IMR-90 (cell line): ENCODE results near the gene BLNK. TPM values are rescaled to one million over a fixed set of nuclear protein-coding genes. Genes with fewer than 3 reads are reported as not detected.

Source experiments
- ATAC-seq: fragments of 200-7000 bp; cut with Tn5 transposase; 2 replicates; pipeline ENCODE4 v1.9.1; 2020; ENCODE audit warnings: low read depth, mild to moderate bottlenecking, moderate library complexity
- BruUV-seq: library from RNA; stranded (reverse); fragments of 400-500 nt; replicated peaks from 2 replicates; lab custom pipeline; 2021; lab: Mats Ljungman, UMichigan
- CTCF ChIA-PET: fragments of 300-600 bp; formaldehyde crosslinking; extraction: SDS; loops from one replicate; lab custom pipeline; 2021; ENCODE audit warnings: antibody characterized with exemption; lab: Yijun Ruan, JAX
- POLR2A ChIA-PET: fragments of 300-600 bp; sonication (Branson Sonifier 250); formaldehyde crosslinking; loops from one replicate; lab custom pipeline; 2022; ENCODE audit warnings: antibody characterized with exemption; ENCODE audit not compliant: unreplicated experiment; lab: Charles Lee
- DNase-seq: peaks from one replicate; pipeline ENCODE4 v3.0.0; 2013
- H2AFZ ChIP-seq: replicated peaks from 2 replicates; pipeline ENCODE3; 2013; ENCODE audit warnings: low read length, mild to moderate bottlenecking; ENCODE audit not compliant: poor library complexity
- H2AK5ac ChIP-seq: 2 replicates; pipeline ENCODE4 v1.6.1; 2013; ENCODE audit warnings: low read depth, low read length, inconsistent platforms
- H2AK9ac ChIP-seq: replicated peaks from 2 replicates; pipeline ENCODE3; 2013; ENCODE audit warnings: mild to moderate bottlenecking, low read depth, low read length, moderate library complexity; ENCODE audit not compliant: poor library complexity
- H2BK120ac ChIP-seq: 2 replicates; pipeline ENCODE4 v1.6.1; 2013; ENCODE audit warnings: low read depth, low read length, inconsistent platforms
- H2BK15ac ChIP-seq: 3 replicates; pipeline ENCODE4 v1.6.1; 2013; ENCODE audit warnings: low read depth, low read length, inconsistent platforms
- H2BK20ac ChIP-seq: 2 replicates; pipeline ENCODE4 v1.6.1; 2013; ENCODE audit warnings: low read depth, mild to moderate bottlenecking, inconsistent platforms, low read length, moderate library complexity
- H2BK5ac ChIP-seq: 2 replicates; pipeline ENCODE4 v1.6.1; 2013; ENCODE audit warnings: mild to moderate bottlenecking, low read depth, low read length, inconsistent platforms; ENCODE audit not compliant: poor library complexity, severe bottlenecking
- H3K14ac ChIP-seq: replicated peaks from 2 replicates; pipeline ENCODE4 v1.6.1; 2013; ENCODE audit warnings: low read depth, low read length, inconsistent platforms
- H3K18ac ChIP-seq: 2 replicates; pipeline ENCODE4 v1.6.1; 2013; ENCODE audit warnings: low read depth, low read length, control low read depth
- H3K23ac ChIP-seq: 2 replicates; pipeline ENCODE4 v1.6.1; 2013; ENCODE audit warnings: low read depth, low read length, inconsistent platforms
- H3K27ac ChIP-seq: 2 replicates; pipeline ENCODE4 v1.5.1; 2013; ENCODE audit warnings: mild to moderate bottlenecking, control low read depth, low read length; ENCODE audit not compliant: insufficient read depth
- H3K27me3 ChIP-seq: 2 replicates; pipeline ENCODE4 v1.6.1; 2013; ENCODE audit warnings: low read length; ENCODE audit not compliant: control insufficient read depth, insufficient read depth
- H3K36me3 ChIP-seq: 2 replicates; pipeline ENCODE4 v1.6.1; 2013; ENCODE audit warnings: low read length, mixed read lengths; ENCODE audit not compliant: control insufficient read depth, insufficient read depth
- H3K4ac ChIP-seq: 2 replicates; pipeline ENCODE4 v1.6.1; 2013; ENCODE audit warnings: low read depth, low read length, inconsistent platforms
- H3K4me1 ChIP-seq: 2 replicates; pipeline ENCODE4 v1.6.1; 2013; ENCODE audit warnings: low read length, mixed read lengths; ENCODE audit not compliant: control insufficient read depth, insufficient read depth
- H3K4me2 ChIP-seq: 2 replicates; pipeline ENCODE4 v1.6.1; 2013; ENCODE audit warnings: low read depth, mild to moderate bottlenecking, control low read depth, low read length, moderate library complexity
- H3K4me3 ChIP-seq: 2 replicates; pipeline ENCODE4 v1.5.1; 2013; ENCODE audit warnings: low read depth, mild to moderate bottlenecking, control low read depth, low read length, moderate library complexity; ENCODE audit not compliant: insufficient read depth
- H3K56ac ChIP-seq: 2 replicates; pipeline ENCODE4 v1.6.1; 2013; ENCODE audit warnings: low read length, inconsistent platforms; ENCODE audit not compliant: insufficient read depth; ENCODE audit errors: extremely low read depth
- H3K79me1 ChIP-seq, 2 experiments: 2 replicates each; pipeline ENCODE4 v1.6.1; 2013; ENCODE audit warnings: low read length in 2 of 2, inconsistent platforms in 1 of 2, low read depth in 1 of 2
- H3K9ac ChIP-seq: 2 replicates; pipeline ENCODE4 v1.6.1; 2013; ENCODE audit warnings: low read depth, low read length, control low read depth
- H3K9me1 ChIP-seq: 2 replicates; pipeline ENCODE4 v1.6.1; 2013; ENCODE audit warnings: low read length, inconsistent platforms; ENCODE audit not compliant: insufficient read depth
- H3K9me3 ChIP-seq: 2 replicates; pipeline ENCODE4 v1.6.1; 2013; ENCODE audit warnings: low read length; ENCODE audit not compliant: control insufficient read depth, insufficient read depth
- H4K20me1 ChIP-seq: 2 replicates; pipeline ENCODE4 v1.6.1; 2013; ENCODE audit warnings: low read length, inconsistent platforms; ENCODE audit not compliant: insufficient read depth
- H4K5ac ChIP-seq: 2 replicates; pipeline ENCODE4 v1.6.1; 2013; ENCODE audit warnings: mild to moderate bottlenecking, low read depth, low read length, control low read depth
- H4K8ac ChIP-seq, 2 experiments: 2 replicates each; pipeline ENCODE4 v1.6.1; 2013; ENCODE audit warnings: low read depth in 2 of 2, low read length in 2 of 2, control low read depth in 1 of 2, inconsistent platforms in 1 of 2
- H4K91ac ChIP-seq: 2 replicates; pipeline ENCODE4 v1.6.1; 2013; ENCODE audit warnings: low read depth, low read length, inconsistent platforms; ENCODE audit not compliant: insufficient read depth
- FOS ChIP-seq: fragments of 150-350 bp; IDR thresholded peaks from 2 replicates; pipeline ENCODE4 v1.6.1; 2016; ENCODE audit warnings: low read depth, low read length
- MAFK ChIP-seq: IDR thresholded peaks from 2 replicates; pipeline ENCODE4 v1.6.1; 2012; ENCODE audit warnings: low read depth, low read length, improper control_type of control experiment
- WGBS, 2 experiments: methylation state at CpG; one replicate each; pipeline versions ENCODE4 v1.1.5 to v1.1.7; 2013; ENCODE audit warnings: missing lambda C conversion rate in 2 of 2; ENCODE audit not compliant: insufficient read length in 1 of 2; ENCODE audit errors: extremely low coverage in 2 of 2; 5-methylcytosine and 5-hydroxymethylcytosine counted together
- dilution Hi-C: fragments of 300-500 bp; cut with HindIII; formaldehyde crosslinking; loops from one replicate; pipeline ENCODE4 v1.14.3; 2018; ENCODE audit warnings: low sequenced_read_pairs; ENCODE audit not compliant: unreplicated experiment
- in situ Hi-C: fragments of 300-500 bp; cut with MboI; formaldehyde crosslinking; loops from 3 replicates; pipeline ENCODE4 v1.14.3; 2019; ENCODE audit warnings: low sequenced_read_pairs, inconsistent platforms, mixed read lengths
- intact Hi-C: fragments of 100-400 bp; cut with micrococcal nuclease; formaldehyde crosslinking; loops from 2 replicates; pipeline ENCODE4 v1.10.0; 2022
- polyA plus RNA-seq, 3 experiments: library from polyadenylated mRNA; depleted of rRNA; stranded (reverse); fragments of >200 nt; gene quantifications; 2 replicates each; pipeline ENCODE4 v1.2.3, GENCODE V29; 2012; ENCODE audit warnings: low replicate concordance in 1 of 3
- total RNA-seq: library from RNA; depleted of rRNA; stranded (reverse); fragments of >200 nt; gene quantifications from 2 replicates; pipeline ENCODE4 v1.2.3, GENCODE V29; 2012

BLNK gene
- total and polyA plus RNA-seq, 2 of the 4 experiments (the other 2 are of a cell fraction): not detected

DNA sequence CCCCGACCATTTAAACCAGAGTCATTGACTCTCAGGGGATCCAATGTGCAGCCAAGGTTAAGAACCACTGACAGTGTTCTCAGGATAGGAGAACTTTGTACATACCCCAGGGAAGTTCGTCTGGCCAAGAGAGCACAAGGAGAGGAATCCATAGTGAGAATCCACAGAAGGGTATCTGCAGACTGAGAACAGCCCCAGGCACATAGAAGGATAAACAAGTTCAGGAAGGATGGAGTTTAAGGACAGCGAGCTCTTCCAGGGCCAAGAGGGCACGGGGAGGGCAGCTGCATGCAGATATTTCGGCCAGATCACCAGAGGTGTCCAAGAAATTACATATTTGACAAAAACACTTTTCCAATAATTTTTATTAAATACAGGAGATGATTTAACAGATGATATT is 16.4 kb downstream of the BLNK start:
- no peak for ATAC-seq
- Histone ChIP-seq H4K20me1 (no peaks in the 10 kb centered on the region), H2BK120ac (no peak overlapping the region), H3K27ac (no peak overlapping the region), H2AK5ac (no peak overlapping the region), H3K9me3 (no peaks in the 10 kb centered on the region), H2AFZ (peak overlapping the region; percentile 43), H3K4me1 (no peaks in the 10 kb centered on the region), H3K9ac (no peak overlapping the region), H3K9me1 (no peaks in the 10 kb centered on the region), H3K79me1 (no peaks in the 10 kb centered on the region), H3K18ac (no peak overlapping the region), H2BK15ac (no peak overlapping the region), H4K91ac (no peak overlapping the region), H4K5ac (no peak overlapping the region), H4K8ac (no peak overlapping the region), H3K4me2 (no peak overlapping the region), H2BK5ac (no peak overlapping the region), H2AK9ac (no peak overlapping the region), H3K56ac (no peak overlapping the region), H3K36me3 (no peaks in the 10 kb centered on the region), H3K27me3 (no peaks in the 10 kb centered on the region), H2BK20ac (no peak overlapping the region), H3K4me3 (no peak overlapping the region), H3K23ac (no peak overlapping the region), H3K4ac (no peak overlapping the region), H3K14ac (no peak overlapping the region)
- POLR2A ChIA-PET: no interaction called here
- CTCF ChIA-PET: no interaction called here
- TF ChIP-seq MAFK: no peak
- no peak for TF ChIP-seq FOS
- no CpG with 5 or more reads among the region's 5 CpGs for WGBS, 2 experiments
- BruUV-seq: no TSS peak
- intact Hi-C loops (no loop called here), in situ Hi-C loops (no loop called here), dilution Hi-C loops (no loop called here)
- DNase-seq: no peak
